Mucosa of stomach (tissue), 1 donor: Measurements from ENCODE around the gene NMT1.
"Not testable (repeated sequence)": the region's sequence is repeated elsewhere in the genome, so short reads cannot be mapped to it uniquely, and the experiment has no call there.

Experiments
- H3K27me3 ChIP-seq: one replicate; pipeline ENCODE4 v1.7.0; 2013; ENCODE audit warnings: mild to moderate bottlenecking, low read length; ENCODE audit not compliant: control insufficient read depth, insufficient read depth
- H3K36me3 ChIP-seq: one replicate; pipeline ENCODE4 v1.7.0; 2013; ENCODE audit warnings: low read length; ENCODE audit not compliant: control insufficient read depth, insufficient read depth
- H3K4me1 ChIP-seq: one replicate; pipeline ENCODE4 v1.7.0; 2013; ENCODE audit warnings: mild to moderate bottlenecking, low read length; ENCODE audit not compliant: control insufficient read depth, insufficient read depth
- H3K4me3 ChIP-seq: one replicate; pipeline ENCODE4 v1.7.0; 2013; ENCODE audit warnings: low read length
- H3K9ac ChIP-seq: one replicate; pipeline ENCODE4 v1.7.0; 2013; ENCODE audit warnings: mild to moderate bottlenecking, low read length, moderate library complexity
- H3K9me3 ChIP-seq: one replicate; pipeline ENCODE4 v1.7.0; 2013; ENCODE audit warnings: mild to moderate bottlenecking, low read length, moderate library complexity; ENCODE audit not compliant: control insufficient read depth
- donor health status: Pancreatic carcinoma.

Gene NMT1

DNA sequence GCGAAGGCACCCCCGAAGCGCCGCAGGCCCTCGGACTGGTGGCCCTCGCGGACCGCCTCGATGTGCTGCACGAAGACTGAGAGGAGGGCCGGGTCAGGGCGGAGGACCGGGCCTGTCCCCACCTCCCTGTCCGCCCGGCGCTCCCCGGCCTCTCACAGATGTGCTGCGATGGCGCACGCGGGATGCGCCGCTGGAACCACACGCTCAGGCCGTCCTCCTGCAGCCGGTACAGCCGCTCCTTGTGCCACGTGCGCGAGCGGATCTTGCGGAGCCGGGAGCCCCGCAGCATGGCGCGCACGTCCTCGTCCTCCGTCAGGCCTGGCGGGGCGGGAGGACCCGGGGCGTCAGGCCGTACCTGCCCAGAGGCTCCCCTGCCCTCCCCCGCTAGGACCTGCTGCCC, 59.9 kb downstream of the NMT1 start:
- no peaks in the 10 kb centered on the region for H3K9me3 ChIP-seq
- no peak overlapping the region for H3K4me3 ChIP-seq
- H3K9ac ChIP-seq = no peak overlapping the region
- H3K27me3 ChIP-seq = no peaks in the 10 kb centered on the region
- no peaks in the 10 kb centered on the region for H3K36me3 ChIP-seq
- peaks cover 42% of the 10 kb centered on the region for H3K4me1 ChIP-seq

DNA sequence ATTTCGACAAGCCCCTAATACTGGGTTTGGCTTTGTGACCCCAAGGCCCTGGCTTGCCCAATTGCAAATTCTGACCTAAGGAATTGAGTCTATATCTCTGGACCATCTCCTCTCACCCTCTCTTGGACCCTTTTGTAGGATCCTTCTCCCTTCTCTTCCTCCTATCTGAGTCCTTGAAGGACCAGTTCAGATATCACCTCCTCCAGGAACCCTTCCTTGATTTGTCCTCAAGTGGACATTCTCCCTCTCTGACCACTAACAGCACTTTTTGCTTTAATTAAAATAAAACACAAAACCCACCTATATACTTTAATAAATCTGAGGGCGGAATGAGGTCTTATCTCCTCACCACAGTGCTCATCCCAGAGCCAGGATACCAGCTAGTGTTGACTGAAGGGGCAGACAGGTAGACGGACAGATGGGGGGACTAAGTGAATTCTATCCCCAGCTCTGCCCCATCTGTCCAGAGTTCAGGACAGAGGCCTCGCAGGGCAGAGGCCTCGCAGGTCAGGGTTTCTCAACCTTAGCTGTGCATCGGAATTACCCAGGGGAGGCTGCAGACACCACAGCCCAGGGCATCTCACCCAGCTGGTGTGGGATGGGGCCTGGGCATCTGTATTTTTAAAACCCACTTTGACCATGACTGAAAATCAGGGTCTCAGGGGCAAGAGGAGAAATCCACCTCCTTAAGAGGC, 62.1 kb downstream of the NMT1 start:
- Histone ChIP-seq H3K9ac (peak overlapping the region; percentile 29), H3K4me1 (peaks cover 59% of the 10 kb centered on the region), H3K4me3 (no peak overlapping the region), H3K27me3 (no peaks in the 10 kb centered on the region), H3K9me3 (no peaks in the 10 kb centered on the region), H3K36me3 (no peaks in the 10 kb centered on the region)

DNA sequence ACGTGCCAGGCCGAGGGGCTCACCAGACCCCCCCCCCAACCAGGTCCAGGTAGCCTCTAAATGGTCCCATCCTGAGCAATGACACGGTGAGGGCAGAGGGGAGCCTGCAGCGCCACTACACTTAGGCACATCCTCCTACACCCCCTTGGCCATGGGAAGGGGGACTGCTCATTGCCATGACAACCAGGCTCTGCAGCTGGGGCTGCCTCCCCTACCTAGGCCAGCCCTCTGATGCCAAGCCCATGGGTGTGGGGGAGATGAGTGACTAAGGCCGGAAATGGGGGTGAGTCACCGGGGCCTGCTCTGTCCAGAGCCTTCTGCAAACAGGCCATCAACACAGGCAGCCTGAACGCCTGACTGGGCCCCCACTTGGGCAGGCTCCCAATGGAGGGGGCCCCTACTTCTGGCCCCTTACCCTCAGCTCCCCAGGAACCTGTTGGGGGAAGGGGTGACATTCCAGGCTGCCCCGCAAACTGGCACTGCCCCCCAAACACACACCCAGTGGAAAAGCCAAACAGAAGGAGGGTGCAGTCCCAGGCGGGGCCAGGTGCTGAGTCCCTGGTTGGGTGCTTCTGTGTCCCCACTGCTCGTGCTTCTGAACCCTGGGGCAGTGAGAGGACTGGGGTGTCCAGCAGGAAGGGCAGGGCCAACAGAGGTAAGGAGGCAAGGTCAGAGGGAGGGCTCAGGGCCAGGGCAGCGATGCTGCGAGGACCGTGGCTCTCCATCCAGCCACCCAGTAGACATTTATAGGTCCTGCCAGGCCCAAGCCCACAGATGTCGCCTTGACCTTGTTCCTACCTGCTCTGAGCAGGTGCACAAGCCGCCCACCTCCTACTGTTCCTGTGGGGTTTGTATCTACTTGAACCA, 63.0 kb downstream of the NMT1 start:
- H3K36me3 ChIP-seq = no peaks in the 10 kb centered on the region
- peak overlapping the region; percentile 49 for H3K9ac ChIP-seq
- peaks cover 69% of the 10 kb centered on the region for H3K4me1 ChIP-seq
- H3K4me3 ChIP-seq = no peak overlapping the region
- H3K27me3 ChIP-seq = no peaks in the 10 kb centered on the region
- H3K9me3 ChIP-seq = no peaks in the 10 kb centered on the region

DNA sequence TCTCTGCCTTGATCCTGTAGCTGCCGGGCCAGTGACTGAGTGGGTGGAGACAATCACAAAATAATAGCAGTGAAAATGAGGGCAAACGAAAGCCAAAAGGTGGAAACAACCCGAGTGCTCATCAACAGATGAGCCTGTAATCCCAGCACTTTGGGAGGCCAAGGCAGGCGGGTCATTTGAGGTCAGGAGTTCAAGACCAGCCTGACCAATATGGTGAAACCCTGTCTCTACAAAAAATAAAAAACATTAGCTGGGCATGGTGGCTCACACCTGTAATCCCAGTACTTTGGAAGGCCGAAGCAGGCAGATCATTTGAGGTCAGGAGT, 63.6 kb downstream of the NMT1 start:
- H3K4me1 ChIP-seq = peaks cover 75% of the 10 kb centered on the region
- H3K36me3 ChIP-seq, H3K9me3 ChIP-seq, H3K27me3 ChIP-seq, H3K4me3 ChIP-seq: not testable (repeated sequence)
- H3K9ac ChIP-seq = peak overlapping the region; percentile 49

DNA sequence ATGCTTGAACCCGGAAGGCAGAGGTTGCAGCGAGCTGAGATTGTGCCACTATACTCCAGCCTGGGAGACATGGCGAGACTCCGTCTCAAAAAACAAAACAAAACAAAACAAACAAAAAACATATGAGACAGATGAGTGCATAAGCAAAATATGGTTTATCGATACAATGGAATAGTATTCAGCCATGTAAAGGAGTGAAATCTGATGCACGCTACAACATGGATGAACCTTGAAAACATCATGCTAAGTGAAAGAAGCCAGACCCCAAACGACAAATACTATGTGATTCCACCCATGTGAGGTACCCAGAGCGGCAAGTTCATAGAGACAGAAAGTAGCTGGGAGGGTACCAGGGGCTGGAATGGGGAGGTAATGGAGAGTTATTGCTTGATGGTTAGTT, 64.4 kb downstream of the NMT1 start:
- Histone ChIP-seq H3K9me3 (no peaks in the 10 kb centered on the region), H3K4me3 (no peak overlapping the region), H3K4me1 (peaks cover 82% of the 10 kb centered on the region), H3K27me3 (no peaks in the 10 kb centered on the region), H3K9ac (no peak overlapping the region), H3K36me3 (no peaks in the 10 kb centered on the region)

DNA sequence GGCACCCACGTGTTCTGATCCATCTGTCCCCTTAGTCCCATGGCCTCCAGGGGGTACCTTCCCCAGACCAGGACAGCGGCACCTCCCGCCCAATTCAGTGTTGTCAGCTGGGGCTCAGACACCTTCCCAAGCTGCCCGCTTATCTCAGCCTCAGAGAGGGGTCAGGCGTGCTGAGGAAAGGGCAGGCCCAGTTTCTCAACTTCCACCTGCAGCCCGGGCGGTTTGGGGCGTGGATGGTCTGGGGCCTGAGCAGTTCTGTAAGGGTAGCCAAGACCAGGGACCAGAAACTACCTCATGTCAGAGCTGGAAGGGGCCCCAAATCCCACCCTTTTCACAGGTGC, 66.1 kb downstream of the NMT1 start:
- Histone ChIP-seq H3K9me3 (no peaks in the 10 kb centered on the region), H3K36me3 (no peaks in the 10 kb centered on the region), H3K27me3 (no peaks in the 10 kb centered on the region), H3K9ac (peak overlapping the region; percentile 38), H3K4me3 (no peak overlapping the region), H3K4me1 (peaks cover 87% of the 10 kb centered on the region)

DNA sequence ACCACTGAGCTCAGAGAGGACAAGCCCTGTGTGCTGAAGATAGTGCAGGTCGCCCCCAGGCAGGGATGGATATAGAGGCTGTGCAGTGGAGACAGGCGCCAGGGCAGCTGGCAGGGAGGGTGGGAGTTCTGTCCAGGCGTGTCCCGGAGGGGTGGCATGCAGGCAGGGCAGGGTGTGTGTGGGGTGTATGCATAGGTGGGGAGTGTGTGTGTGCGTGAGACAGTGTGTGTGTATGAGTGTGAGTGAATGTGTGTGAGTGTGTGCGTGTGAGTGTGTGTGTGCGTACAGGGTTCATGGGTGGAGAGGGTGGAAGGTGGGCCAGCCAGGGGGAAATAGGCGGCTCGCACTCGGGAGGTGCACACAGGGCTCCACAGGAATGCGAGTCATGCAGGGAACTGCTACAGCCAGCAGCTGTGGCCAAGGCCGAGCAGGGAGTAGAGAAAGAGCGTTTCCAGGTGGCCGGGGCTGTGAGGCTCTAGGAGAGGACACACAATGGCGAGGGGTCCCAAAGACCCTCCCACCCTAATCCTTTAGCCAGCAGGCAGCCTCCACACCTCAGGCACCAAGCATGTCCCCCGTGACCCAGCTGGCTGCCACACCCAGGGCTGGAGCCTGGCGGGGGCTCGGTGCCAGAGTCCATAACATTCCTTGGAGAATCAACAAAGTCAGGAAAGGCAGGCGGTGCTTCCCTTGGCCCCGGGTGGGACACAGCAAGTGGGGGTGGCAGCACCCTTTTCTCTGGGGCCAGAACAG, 66.6 kb downstream of the NMT1 start:
- peak overlapping the region; percentile 67 for H3K9ac ChIP-seq
- no peaks in the 10 kb centered on the region for H3K27me3 ChIP-seq
- H3K4me3 ChIP-seq = peak overlapping the region; percentile 9
- peaks cover 82% of the 10 kb centered on the region for H3K4me1 ChIP-seq
- H3K9me3 ChIP-seq = no peaks in the 10 kb centered on the region
- no peaks in the 10 kb centered on the region for H3K36me3 ChIP-seq

DNA sequence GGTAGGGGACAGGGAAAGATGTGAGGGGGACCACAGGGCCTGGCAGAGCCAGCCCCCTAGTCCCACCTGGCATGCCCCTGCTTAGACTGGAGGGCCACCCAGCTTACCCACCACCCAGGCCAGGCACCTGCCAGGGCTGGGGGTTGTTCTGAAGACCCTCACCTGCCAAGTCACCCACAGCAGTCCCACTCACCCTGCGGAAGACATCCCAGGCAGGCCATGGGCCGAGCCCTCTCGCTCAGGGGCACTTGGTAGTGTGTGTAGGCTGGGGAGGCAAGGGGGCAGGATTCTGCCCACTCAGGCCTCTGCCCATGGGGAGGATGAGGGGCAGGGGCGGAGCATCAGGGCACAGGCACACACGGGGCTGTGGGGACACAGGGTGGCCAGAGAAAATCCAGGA, 67.2 kb downstream of the NMT1 start:
- H3K36me3 ChIP-seq = no peaks in the 10 kb centered on the region
- peak overlapping the region; percentile 9 for H3K4me3 ChIP-seq
- H3K9me3 ChIP-seq = no peaks in the 10 kb centered on the region
- H3K4me1 ChIP-seq = peaks cover 76% of the 10 kb centered on the region
- H3K27me3 ChIP-seq = no peaks in the 10 kb centered on the region
- H3K9ac ChIP-seq = peak overlapping the region; percentile 67

DNA sequence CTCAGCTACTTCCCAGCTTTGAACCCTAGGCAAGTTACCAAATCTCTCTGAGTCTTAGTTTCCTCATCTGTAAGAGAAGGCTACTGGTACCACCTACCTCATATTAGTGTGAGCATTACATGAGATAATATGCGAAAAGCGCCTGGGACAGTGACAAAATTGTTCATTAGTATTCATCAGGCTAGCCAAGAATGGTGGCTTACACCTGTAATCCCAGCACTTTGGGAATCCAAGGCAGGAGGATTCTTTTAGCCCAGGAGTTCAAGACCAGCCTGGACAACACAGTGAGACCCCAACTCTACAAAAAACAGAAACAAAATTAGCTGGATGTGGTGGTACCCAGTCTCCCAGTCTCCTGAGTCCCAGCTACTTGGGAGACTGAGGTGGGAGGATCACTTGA, 67.9 kb downstream of the NMT1 start:
- no peaks in the 10 kb centered on the region for H3K27me3 ChIP-seq
- H3K4me1 ChIP-seq = peaks cover 69% of the 10 kb centered on the region
- no peaks in the 10 kb centered on the region for H3K36me3 ChIP-seq
- H3K4me3 ChIP-seq = no peak overlapping the region
- no peaks in the 10 kb centered on the region for H3K9me3 ChIP-seq
- H3K9ac ChIP-seq = peak overlapping the region; percentile 38

DNA sequence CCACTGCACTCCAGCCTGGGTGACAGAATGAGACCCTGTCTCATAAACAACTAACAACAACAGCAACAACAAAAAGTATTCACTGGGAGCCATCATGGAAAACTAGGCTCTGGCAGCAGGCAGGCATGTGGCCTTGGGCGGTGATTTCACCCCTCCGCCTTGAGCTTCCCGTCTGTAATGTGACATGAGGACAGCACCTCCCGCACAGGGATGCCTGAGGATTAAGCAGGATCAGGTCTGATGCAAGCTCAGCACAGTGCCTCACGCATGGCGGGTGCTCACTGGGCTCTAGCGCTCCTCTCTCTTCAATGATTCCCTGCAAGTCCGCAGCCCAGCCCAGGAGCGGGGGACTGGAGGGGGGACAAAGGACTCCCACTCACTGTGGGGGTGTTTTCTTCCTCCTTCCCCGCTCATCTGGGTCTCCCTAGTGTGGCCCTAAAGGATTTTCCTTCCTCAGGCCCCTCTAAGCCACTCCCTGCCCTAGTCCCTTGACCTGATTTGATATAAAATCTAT, 68.4 kb downstream of the NMT1 start:
- peaks cover 64% of the 10 kb centered on the region for H3K4me1 ChIP-seq
- peak overlapping the region; percentile 38 for H3K9ac ChIP-seq

DNA sequence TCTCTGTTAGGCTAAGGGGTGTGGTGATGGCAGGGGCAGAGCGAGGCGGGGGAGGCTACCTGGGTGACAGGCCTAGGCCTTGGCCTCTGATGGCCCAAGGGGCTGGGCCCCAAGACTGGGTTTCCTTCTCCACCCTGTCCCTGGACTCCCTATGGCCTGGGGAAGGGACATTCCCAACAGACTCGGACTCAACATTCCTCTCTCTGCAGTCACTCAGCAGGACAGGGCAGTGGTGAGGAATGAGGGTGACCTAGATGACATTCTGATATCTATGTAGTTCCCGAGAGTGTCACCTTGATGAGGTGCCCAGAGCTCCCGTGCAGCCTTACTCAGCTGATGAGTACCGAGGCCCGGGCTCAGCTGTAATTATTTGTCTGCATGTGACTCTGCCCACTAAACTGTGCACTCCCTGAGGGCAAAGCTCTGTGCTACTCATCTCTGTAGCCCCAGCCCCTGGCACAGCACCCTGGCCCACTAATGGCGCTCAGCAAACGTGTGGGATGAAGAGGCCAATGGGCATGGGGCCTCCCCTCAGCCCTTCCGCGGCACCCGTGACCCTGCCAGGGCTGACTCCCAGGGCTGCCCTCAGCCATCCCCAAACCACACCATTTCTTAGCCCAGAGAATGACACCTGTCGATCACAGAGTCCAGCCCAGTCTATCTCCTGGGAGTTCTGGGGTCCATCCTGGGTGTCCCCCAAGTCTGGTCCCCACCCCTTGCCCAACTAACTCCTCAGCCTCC, 69.0 kb downstream of the NMT1 start:
- Histone ChIP-seq H3K4me3 (no peak overlapping the region), H3K27me3 (no peaks in the 10 kb centered on the region), H3K36me3 (no peaks in the 10 kb centered on the region), H3K4me1 (peaks cover 58% of the 10 kb centered on the region), H3K9me3 (no peaks in the 10 kb centered on the region), H3K9ac (peak overlapping the region; percentile 22)

More for the DNA sequence above, 68.4 kb downstream of the NMT1 start:
- H3K27me3 ChIP-seq = no peaks in the 10 kb centered on the region
- no peak overlapping the region for H3K4me3 ChIP-seq
- no peaks in the 10 kb centered on the region for H3K36me3 ChIP-seq
- H3K9me3 ChIP-seq = no peaks in the 10 kb centered on the region
